ENCODE data around the gene TRMT61A. TPM values are rescaled to one million over a fixed set of nuclear protein-coding genes. Genes with fewer than 3 reads are reported as not detected.
"Not testable (repeated sequence)": the region's sequence is repeated elsewhere in the genome, so short reads cannot be mapped to it uniquely, and the experiment has no call there.

Gene TRMT61A
- total and polyA plus RNA-seq, 12 donors = 2.9 to 14.7 (median 4.0) TPM

DNA sequence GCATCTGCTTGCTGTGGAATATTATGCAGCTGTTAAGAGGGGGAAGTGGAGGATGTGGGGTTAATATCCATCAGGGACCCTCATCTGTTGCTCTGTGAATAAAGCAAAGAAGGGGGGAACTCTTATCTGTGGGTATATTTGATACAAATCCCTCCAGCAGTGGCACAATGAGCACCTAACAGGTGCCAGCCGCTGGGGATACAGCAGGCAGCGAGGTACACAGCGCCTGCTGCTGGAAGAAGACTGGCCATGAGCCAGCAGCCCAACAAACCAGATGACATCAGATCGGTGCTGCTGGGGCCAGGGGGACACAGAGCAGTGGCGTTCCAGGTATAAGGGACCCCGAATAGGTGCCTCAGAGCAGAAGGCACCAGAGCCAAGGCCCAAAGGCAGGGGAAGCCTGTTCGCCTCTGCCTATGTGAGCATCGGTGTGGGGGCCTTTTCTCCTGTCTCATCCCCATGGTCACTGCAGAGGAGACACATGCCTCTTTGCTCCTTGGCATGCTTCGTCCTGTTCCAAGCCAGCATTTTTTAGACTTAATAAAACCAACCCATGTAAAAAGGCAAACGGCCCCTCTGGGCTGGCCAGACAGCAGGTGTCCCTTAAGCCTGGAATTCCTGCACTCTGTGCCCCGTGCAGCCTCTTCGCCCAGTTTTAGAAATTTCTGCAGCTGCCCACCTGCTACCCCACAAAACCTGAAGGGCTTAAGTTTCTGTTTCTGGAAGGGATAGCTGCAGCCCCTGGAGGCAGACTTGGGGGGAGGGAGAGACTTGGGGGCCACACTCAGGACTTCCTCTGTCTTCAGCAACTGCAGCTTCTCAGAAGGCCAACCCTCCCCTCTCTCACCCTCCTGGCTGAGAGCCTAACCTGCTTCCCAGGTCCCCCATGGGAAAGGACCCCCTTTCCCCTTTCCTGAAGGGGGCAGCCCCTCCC, 4.7 kb upstream of the TRMT61A start:
- intact Hi-C loops (cut with DNase I) = no loop called here
- no peak for ATAC-seq
- TF ChIP-seq, protein P1, sequence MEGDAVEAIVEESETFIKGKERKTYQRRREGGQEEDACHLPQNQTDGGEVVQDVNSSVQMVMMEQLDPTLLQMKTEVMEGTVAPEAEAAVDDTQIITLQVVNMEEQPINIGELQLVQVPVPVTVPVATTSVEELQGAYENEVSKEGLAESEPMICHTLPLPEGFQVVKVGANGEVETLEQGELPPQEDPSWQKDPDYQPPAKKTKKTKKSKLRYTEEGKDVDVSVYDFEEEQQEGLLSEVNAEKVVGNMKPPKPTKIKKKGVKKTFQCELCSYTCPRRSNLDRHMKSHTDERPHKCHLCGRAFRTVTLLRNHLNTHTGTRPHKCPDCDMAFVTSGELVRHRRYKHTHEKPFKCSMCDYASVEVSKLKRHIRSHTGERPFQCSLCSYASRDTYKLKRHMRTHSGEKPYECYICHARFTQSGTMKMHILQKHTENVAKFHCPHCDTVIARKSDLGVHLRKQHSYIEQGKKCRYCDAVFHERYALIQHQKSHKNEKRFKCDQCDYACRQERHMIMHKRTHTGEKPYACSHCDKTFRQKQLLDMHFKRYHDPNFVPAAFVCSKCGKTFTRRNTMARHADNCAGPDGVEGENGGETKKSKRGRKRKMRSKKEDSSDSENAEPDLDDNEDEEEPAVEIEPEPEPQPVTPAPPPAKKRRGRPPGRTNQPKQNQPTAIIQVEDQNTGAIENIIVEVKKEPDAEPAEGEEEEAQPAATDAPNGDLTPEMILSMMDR (IDR thresholded peaks at IDR 0.05) = no peak
- H3K9me3 ChIP-seq = no peaks in the 10 kb centered on the region
- H3K4me3 ChIP-seq = no peak overlapping the region
- no peaks in the 10 kb centered on the region for H3K36me3 ChIP-seq
- WGBS, 2 donors = 77 to 82% methylated on average over 12 of the region's 12 CpGs
- DNase-seq = no peak
- H3K4me1 ChIP-seq = peaks cover 20 to 79% (median 64%) of the 10 kb centered on the region in 9 donors
- peak overlapping the region in 2 of 10 donors; percentile 22 to 82 for H3K27ac ChIP-seq
- peaks cover 0 to 42% (median 0%) of the 10 kb centered on the region in 7 donors for H3K27me3 ChIP-seq

DNA sequence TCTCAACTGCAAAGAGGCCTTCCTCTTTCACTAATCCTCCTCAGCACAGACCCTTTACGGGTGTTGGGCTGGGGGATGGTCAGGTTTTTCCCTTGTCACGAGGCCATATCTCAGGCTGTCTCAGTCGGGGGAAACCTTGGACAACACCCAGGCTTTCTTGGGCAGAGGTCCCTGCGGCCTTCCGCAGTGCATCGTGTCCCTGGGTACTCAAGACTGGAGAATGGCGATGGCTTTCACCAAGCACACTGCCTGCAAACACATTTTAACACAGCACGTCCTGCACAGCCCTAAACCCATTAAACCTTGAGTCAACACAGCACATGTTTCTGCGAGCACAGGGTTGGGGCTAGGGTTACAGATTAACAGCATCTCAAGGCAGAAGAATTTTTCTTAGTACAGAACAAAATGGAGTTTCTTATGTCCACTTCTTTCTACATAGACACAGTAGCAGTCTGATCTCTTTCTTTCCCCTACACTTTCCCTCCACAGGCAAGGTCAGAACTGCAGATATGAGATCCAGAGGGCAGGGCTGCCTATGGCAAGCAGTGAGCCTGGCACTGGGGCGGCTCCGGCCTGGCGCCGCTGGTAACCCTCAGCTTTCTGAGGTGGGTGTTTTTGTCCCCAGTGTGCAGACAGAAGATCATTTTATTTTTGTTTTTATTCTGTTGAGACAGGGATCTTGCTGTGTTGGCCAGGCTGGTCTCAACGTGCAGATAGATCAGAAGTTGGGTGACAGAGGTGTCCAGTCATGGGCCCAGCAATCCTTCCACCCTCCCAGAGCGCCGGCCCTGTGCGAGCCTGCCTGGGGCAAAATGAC, 3.4 kb upstream of the TRMT61A start:
- peaks cover 16 to 78% (median 64%) of the 10 kb centered on the region in 9 donors for H3K4me1 ChIP-seq
- H3K4me3 ChIP-seq; H3K9me3 ChIP-seq; intact Hi-C loops (cut with DNase I); DNase-seq; H3K36me3 ChIP-seq; ATAC-seq: not testable (repeated sequence)
- H3K27me3 ChIP-seq = peaks cover 0 to 36% (median 0%) of the 10 kb centered on the region in 7 donors
- WGBS, 2 donors = 55 to 56% methylated on average over 17 of the region's 17 CpGs
- H3K27ac ChIP-seq = peak overlapping the region in 8 of 10 donors; percentile 25 to 89 (median 46)

DNA sequence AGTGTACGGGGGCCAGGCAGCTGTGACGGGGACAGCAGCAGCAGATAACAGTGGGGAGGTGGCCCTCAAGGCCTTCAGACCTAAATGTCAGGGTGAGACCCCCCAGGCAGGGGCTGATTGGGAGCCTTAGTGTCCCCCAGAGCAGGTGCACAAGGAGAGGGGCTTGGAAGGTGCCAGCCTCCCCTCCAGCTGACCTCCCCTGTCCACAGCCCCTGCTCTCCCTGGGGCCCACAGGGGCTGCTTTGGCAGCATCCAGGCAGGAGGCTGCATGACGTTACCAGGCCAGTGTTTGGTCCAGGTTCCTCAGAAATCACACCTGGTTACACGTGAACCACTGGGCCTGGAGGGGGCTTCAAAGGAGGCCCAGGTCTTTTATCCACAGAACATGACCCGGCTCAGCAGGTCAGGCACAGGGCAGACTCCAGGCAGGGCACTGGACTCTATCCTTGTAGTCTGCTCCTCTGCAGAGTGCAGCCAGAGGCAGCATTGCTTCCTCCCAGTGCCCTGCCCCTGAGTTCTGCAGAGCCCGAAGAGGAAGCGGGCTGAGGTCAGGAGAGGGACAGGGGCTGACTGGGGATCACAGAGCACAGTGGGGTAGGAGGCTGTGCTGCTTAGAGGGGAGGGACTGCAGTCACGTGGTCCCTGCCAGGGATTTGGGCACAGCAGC, 2.6 kb upstream of the TRMT61A start:
- H3K27me3 ChIP-seq = peaks cover 0 to 29% (median 0%) of the 10 kb centered on the region in 7 donors
- peak in 1 of 2 donors; percentile 15 for DNase-seq
- peak overlapping the region in 8 of 10 donors; percentile 25 to 89 (median 46) for H3K27ac ChIP-seq
- no peak overlapping the region for H3K4me3 ChIP-seq
- intact Hi-C loops (cut with DNase I) = no loop called here
- H3K4me1 ChIP-seq = peaks cover 15 to 79% (median 59%) of the 10 kb centered on the region in 9 donors
- TF ChIP-seq, protein P1 (IDR thresholded peaks at IDR 0.05) = no peak
- no peaks in the 10 kb centered on the region for H3K36me3 ChIP-seq
- no peaks in the 10 kb centered on the region for H3K9me3 ChIP-seq
- WGBS, 2 donors = 68 to 72% methylated on average over 8 of the region's 8 CpGs
- no peak for ATAC-seq

DNA sequence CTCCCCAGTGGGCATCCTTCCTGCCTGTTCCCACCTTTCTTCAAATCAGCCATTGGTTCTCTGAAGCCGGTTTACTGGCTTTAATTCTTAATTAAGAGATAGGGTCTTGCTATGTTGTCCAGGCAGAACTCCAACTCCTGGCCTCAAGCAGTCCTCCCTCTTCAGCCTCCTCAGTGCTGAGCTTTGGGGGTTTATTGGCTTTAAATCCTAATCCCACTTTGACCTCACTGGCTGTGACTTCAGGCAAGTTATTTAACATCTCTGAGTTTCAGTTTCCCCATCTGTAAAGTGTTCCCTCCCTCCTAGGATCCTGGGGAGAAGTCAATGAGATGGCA, 2.1 kb upstream of the TRMT61A start:
- DNase-seq (no peak), ATAC-seq (no peak)
- 85 to 91% methylated on average over 1 of the region's 1 CpG for WGBS, 2 donors
- Histone ChIP-seq H3K27ac (peak overlapping the region in 6 of 10 donors; percentile 2 to 95 (median 49)), H3K27me3 (peaks cover 0 to 24% (median 0%) of the 10 kb centered on the region in 7 donors), H3K4me3 (no peak overlapping the region), H3K36me3 (no peaks in the 10 kb centered on the region), H3K9me3 (no peaks in the 10 kb centered on the region), H3K4me1 (peaks cover 11 to 77% (median 57%) of the 10 kb centered on the region in 9 donors)
- TF ChIP-seq, protein P1 (IDR thresholded peaks at IDR 0.05) = no peak
- intact Hi-C loops (cut with DNase I) = no loop called here
